SK-N-MC (cell line): ENCODE results near the gene CBFA2T2.

Experiments
- EZH2 ChIP-seq: fragments of 200-600 bp; sonication (generic); IDR thresholded peaks from one replicate; pipeline ENCODE4 v1.6.1; 2017; ENCODE audit warnings: antibody characterized with exemption
- FOXP2 ChIP-seq: optimal IDR thresholded peaks from 2 replicates; pipeline ENCODE3; 2011; ENCODE audit warnings: mild to moderate bottlenecking, moderate library complexity; ENCODE audit not compliant: insufficient read depth; ENCODE audit errors: extremely low read length, control extremely low read depth
- POLR2AphosphoS5 ChIP-seq: IDR thresholded peaks from 2 replicates; pipeline ENCODE4 v1.6.1; 2012; ENCODE audit warnings: mild to moderate bottlenecking, low read depth, low read length, borderline replicate concordance

DNA sequence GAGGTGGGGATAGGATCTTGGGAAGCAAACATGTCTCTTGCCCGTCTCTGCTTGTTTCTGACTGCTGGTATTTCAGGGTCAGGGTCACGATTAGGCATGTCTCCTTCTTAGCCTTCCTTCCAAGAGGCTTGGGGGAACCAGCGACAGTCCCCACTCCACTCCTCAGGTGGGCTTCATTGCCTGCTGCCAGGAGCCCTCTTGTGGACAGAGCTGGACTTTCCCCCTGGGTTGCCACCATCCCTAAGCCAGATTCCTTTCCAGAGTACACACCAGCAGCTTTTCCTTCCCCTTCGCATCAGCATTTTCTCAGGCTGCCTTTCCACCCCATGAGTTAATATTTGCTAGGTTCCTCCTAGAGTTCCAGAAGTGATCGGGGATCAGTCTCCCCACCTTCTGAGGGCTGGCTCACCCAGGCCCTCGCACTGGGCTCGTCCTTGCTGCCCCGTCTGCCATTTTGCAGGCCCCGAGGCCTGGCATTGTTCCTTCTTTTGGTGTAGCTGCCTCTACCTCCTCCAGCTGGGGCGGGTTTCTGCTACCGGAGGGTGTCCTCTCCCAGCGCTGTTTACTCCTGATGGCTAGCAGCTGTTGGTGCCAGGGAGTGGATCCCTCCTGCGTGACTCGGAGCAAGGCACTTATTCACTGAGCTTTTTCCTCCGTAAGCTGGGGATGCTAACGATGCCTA, 163.5 kb downstream of the CBFA2T2 start:
- TF ChIP-seq EZH2: no peak
- TF ChIP-seq POLR2AphosphoS5: peak; percentile 26; the same call in 1 of the 2 replicates
- no peak for TF ChIP-seq FOXP2
